ENCODE results near the gene FTO.
"Not testable (repeated sequence)": the region's sequence is repeated elsewhere in the genome, so short reads cannot be mapped to it uniquely, and the experiment has no call there.

GRCh38 chr16:53685334-53685733, 18.6 kb upstream of the FTO start:
- TF ChIP-seq CTCF, POLR2A (IDR thresholded peaks at IDR 0.05): not testable (repeated sequence)
